ENCODE measurements around the gene KYAT1. TPM values are rescaled to one million over a fixed set of nuclear protein-coding genes. Genes with fewer than 3 reads are reported as not detected.

The KYAT1 gene
- total and polyA plus RNA-seq, 8 donors: 1.1 to 5.2 (median 1.8) TPM

DNA sequence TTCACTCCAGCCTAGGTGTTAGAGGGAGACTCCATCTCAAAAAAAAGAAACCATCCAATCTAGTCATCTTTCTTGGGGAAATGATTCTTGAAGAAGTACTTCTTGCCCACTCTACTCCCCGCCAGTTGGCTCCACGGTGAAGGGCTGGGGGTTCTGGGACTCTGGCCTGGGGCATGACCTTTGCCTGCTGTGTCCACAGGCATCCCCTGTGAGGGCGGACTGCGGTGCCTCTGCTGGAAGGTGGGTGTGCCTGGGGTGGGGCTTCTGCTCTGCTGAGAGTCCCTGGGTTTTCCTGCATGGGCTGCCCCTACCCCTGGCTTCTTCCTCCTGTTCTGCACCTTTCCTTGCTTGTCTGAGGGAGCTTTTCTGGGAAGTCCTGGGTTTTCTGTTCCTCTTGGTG is 91.2 kb downstream of the KYAT1 start:
- no peak for DNase-seq
- no peak for ATAC-seq
- 89 to 93% methylated on average over 4 of the region's 4 CpGs for WGBS, 2 donors

DNA sequence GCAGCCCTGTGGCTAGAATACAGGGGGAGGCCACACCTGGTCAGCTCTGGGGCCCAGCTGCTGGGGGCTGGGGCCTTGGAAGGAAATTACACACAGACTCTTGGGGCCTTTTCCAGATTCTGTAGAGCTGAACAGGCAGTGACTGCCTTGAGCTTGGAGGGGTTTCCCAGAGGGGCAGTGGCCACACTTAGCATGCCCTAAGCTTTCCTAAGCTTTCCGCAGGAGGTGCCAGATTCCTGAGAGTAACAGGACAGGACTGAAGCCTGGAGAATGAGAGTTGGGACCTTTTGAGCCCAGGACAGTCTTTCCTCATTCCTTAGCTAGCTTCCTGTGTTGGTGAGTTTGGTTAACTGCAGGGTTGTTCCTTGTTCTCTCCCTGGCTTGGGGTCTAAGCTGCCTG is 93.3 kb downstream of the KYAT1 start:
- H3K4me1 ChIP-seq: peaks cover 4 to 15% (median 4%) of the 10 kb centered on the region in 3 donors
- DNase-seq (no peak), ATAC-seq (no peak), FAIRE-seq (no peak)
- H3K27ac ChIP-seq: no peak overlapping the region
- WGBS, 2 donors: 91 to 100% methylated on average over 1 of the region's 1 CpG
- peak overlapping the region in 2 of 4 donors; percentile 98 to 100 for H3K4me3 ChIP-seq
- TF ChIP-seq, protein P1, sequence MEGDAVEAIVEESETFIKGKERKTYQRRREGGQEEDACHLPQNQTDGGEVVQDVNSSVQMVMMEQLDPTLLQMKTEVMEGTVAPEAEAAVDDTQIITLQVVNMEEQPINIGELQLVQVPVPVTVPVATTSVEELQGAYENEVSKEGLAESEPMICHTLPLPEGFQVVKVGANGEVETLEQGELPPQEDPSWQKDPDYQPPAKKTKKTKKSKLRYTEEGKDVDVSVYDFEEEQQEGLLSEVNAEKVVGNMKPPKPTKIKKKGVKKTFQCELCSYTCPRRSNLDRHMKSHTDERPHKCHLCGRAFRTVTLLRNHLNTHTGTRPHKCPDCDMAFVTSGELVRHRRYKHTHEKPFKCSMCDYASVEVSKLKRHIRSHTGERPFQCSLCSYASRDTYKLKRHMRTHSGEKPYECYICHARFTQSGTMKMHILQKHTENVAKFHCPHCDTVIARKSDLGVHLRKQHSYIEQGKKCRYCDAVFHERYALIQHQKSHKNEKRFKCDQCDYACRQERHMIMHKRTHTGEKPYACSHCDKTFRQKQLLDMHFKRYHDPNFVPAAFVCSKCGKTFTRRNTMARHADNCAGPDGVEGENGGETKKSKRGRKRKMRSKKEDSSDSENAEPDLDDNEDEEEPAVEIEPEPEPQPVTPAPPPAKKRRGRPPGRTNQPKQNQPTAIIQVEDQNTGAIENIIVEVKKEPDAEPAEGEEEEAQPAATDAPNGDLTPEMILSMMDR (IDR thresholded peaks at IDR 0.05): no peak
- no peaks in the 10 kb centered on the region for H3K27me3 ChIP-seq
- peaks cover 0 to 4% (median 0%) of the 10 kb centered on the region in 3 donors for H3K36me3 ChIP-seq
- no peaks in the 10 kb centered on the region for H3K9me3 ChIP-seq
- intact Hi-C loops (cut with DNase I): no loop called here

More for the DNA sequence above, 91.2 kb downstream of the KYAT1 start:
- peaks cover 0 to 4% (median 0%) of the 10 kb centered on the region in 3 donors for H3K36me3 ChIP-seq
- H3K9me3 ChIP-seq: no peaks in the 10 kb centered on the region
- intact Hi-C loops (cut with DNase I): no loop called here
- no peak overlapping the region for H3K4me3 ChIP-seq
- no peak overlapping the region for H3K27ac ChIP-seq
- H3K27me3 ChIP-seq: no peaks in the 10 kb centered on the region
- TF ChIP-seq, protein P1 (IDR thresholded peaks at IDR 0.05): no peak
- peaks cover 4 to 16% (median 4%) of the 10 kb centered on the region in 3 donors for H3K4me1 ChIP-seq
- no peak for FAIRE-seq

GRCh38 chr9:128787659-128788058 is 94.1 kb downstream of the KYAT1 start:
- H3K9me3 ChIP-seq: no peaks in the 10 kb centered on the region
- peaks cover 4 to 7% (median 4%) of the 10 kb centered on the region in 3 donors for H3K4me1 ChIP-seq
- H3K27ac ChIP-seq: peak overlapping the region; percentile 78 to 82 (median 81)
- TF ChIP-seq, protein P1 (IDR thresholded peaks at IDR 0.05): no peak
- intact Hi-C loops (cut with DNase I): no loop called here
- H3K4me3 ChIP-seq: peak overlapping the region; percentile 84 to 100 (median 98)
- FAIRE-seq: no peak
- H3K27me3 ChIP-seq: no peaks in the 10 kb centered on the region
- DNase-seq: peak in 1 of 6 donors; percentile 26
- ATAC-seq: peak; percentile 30 to 52 (median 44)
- WGBS, 2 donors: 2 to 3% methylated on average over 7 of the region's 7 CpGs
- H3K36me3 ChIP-seq: peaks cover 0 to 4% (median 0%) of the 10 kb centered on the region in 3 donors

DNA sequence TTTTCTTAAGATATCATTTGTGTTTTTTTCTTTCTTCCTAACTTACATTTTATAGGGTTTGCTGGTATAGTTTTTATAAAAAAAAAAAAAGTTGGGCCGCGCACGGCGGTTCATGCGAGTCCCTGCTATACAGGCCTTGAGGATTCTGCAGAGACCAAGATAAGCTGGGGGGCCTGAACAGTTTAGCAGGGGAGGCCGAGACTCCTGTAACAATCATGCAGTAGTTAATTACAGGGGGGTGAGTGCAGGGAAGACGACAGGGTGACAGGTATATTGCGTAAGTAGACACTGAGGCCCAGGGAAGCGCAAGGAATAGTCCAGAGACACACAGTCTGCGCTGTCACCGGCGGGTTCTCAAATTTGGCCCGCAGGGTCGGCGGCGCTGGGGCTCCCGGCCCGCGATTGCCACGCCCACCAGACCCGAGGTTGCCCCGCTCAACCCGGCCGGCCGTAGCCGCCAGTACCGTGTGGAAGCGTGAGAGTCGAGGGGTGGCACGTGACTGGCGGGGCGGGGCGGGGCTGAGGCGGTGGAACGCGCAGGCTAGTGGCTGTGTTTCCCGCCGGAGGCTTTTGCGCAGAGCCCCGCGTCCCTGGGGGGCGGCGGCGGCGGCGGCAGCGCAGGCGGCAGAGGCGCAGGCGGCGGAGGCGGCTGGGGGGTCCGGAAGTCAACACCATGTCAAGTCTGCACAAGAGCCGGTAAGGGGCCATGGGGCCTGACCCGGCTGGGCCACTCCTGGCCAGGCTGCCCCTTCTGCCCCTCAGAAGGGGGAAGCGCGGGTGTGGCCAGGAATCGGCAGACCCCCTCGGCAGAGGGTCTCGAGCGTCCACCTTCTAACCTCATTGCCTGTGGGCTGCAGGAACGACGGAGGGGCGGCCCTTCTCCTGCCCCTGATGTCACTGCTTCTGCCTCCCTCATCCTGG is 94.8 kb downstream of the KYAT1 start, which contains the start of gene TBC1D13:
TSS of gene TBC1D13 (plus strand) at position 573 of the 921 bp plus-strand sequence. CDS start at position 674, 101 bp downstream.
- Histone ChIP-seq H3K4me3 (peak within 1 kb of the TSS; percentile 84 to 100 (median 98)), H3K36me3 (no peaks in the 10 kb centered on the region), H3K4me1 (peaks cover 4 to 5% (median 4%) of the 10 kb centered on the region in 3 donors), H3K9me3 (no peaks in the 10 kb centered on the region), H3K27me3 (no peaks in the 10 kb centered on the region), H3K27ac (peak within 1 kb of the TSS; percentile 78 to 82 (median 81))
- ATAC-seq (peak; percentile 98 to 100 (median 99)), DNase-seq (peak; percentile 85 to 95 (median 90)), FAIRE-seq (no peak)
- intact Hi-C loops (cut with DNase I): no loop called here
- WGBS, 2 donors: 7 to 8% methylated on average over 58 to 64 of the region's 64 CpGs
- TF ChIP-seq, protein P1 (IDR thresholded peaks at IDR 0.05): no peak

Data from pancreas (tissue), 10 donors.